HepG2 (cell line): ENCODE data around the gene AK4. TPM values are rescaled to one million over a fixed set of nuclear protein-coding genes. Genes with fewer than 3 reads are reported as not detected.

Source experiments
- CEBPG ChIP-seq: IDR thresholded peaks from 2 replicates; pipeline ENCODE4 v1.6.1; 2016
- CREB1 ChIP-seq, 2 experiments: fragments of 450-650 bp in 1 of 2; IDR thresholded peaks; 2 replicates each; pipeline ENCODE4 v1.6.1; 2016 to 2017; ENCODE audit warnings: control low read depth in 1 of 2, mild to moderate bottlenecking in 1 of 2, missing compliant biosample characterization in 1 of 2, missing genetic modification characterization in 1 of 2
- DNMT3B ChIP-seq: conservative IDR thresholded peaks from 2 replicates; pipeline ENCODE4 v1.6.1; 2016; ENCODE audit warnings: missing biosample characterization, control low read depth
- EEA1 ChIP-seq: sonication (generic); formaldehyde crosslinking; IDR thresholded peaks from 2 replicates; pipeline ENCODE4 v1.5.1; 2020; ENCODE audit warnings: mild to moderate bottlenecking, missing genetic modification reagents, borderline replicate concordance
- ETV5 ChIP-seq: IDR thresholded peaks from 2 replicates; pipeline ENCODE4 v1.6.1; 2018; ENCODE audit warnings: missing biosample characterization, missing genetic modification reagents, inconsistent platforms, borderline replicate concordance
- FLYWCH1 ChIP-seq: sonication (generic); formaldehyde crosslinking; IDR thresholded peaks from 2 replicates; pipeline ENCODE4 v1.8.1; 2023; ENCODE audit warnings: mild to moderate bottlenecking, missing genetic modification reagents
- FOXP1 ChIP-seq, 2 experiments: fragments of 450-650 bp in 1 of 2; IDR thresholded peaks; 2 replicates each; pipeline ENCODE4 v1.6.1; 2017 to 2018; ENCODE audit warnings: antibody characterized with exemption in 1 of 2
- IKZF5 ChIP-seq: IDR thresholded peaks from 2 replicates; pipeline ENCODE4 v1.6.1; 2018; ENCODE audit warnings: missing genetic modification reagents, mild to moderate bottlenecking, missing compliant biosample characterization
- ISX ChIP-seq: sonication (generic); formaldehyde crosslinking; conservative IDR thresholded peaks from 2 replicates; pipeline ENCODE4 v1.5.0; 2020; ENCODE audit warnings: missing genetic modification reagents
- MAX ChIP-seq: IDR thresholded peaks from 2 replicates; pipeline ENCODE4 v1.6.1; 2012; ENCODE audit warnings: inconsistent platforms
- MBNL3 ChIP-seq: fragments of 250-450 bp; sonication (Bioruptor Pico); conservative IDR thresholded peaks from 2 replicates; pipeline ENCODE4 v1.8.0; 2022; ENCODE audit warnings: mild to moderate bottlenecking, inconsistent platforms
- NCOA2 ChIP-seq: sonication (generic); formaldehyde crosslinking; IDR thresholded peaks from 2 replicates; pipeline ENCODE4 v1.8.0; 2022; ENCODE audit warnings: inconsistent platforms
- PAXIP1 ChIP-seq: sonication (generic); formaldehyde crosslinking; conservative IDR thresholded peaks from 2 replicates; pipeline ENCODE4 v1.4.0; 2020; ENCODE audit warnings: mild to moderate bottlenecking, missing genetic modification reagents, moderate library complexity
- POLR2AphosphoS2 ChIP-seq: IDR thresholded peaks from 2 replicates; pipeline ENCODE4 v1.6.1; 2011; ENCODE audit warnings: low read depth, low read length, improper control_type of control experiment
- RBM22 ChIP-seq: fragments of 200-400 bp; formaldehyde crosslinking; optimal IDR thresholded peaks from 2 replicates; pipeline ENCODE3; 2017; ENCODE audit warnings: mild to moderate bottlenecking, low read length, moderate library complexity
- RCOR2 ChIP-seq: IDR thresholded peaks from 2 replicates; pipeline ENCODE4 v1.6.1; 2016; ENCODE audit warnings: missing biosample characterization, missing genetic modification reagents
- RNF219 ChIP-seq: sonication (generic); formaldehyde crosslinking; IDR thresholded peaks from 2 replicates; pipeline ENCODE4 v1.5.0; 2020; ENCODE audit warnings: mild to moderate bottlenecking, missing genetic modification reagents
- SOX5 ChIP-seq: IDR thresholded peaks from 2 replicates; pipeline ENCODE4 v1.6.1; 2016; ENCODE audit warnings: borderline replicate concordance
- SOX6 ChIP-seq, 2 experiments: fragments of 450-650 bp in 1 of 2; sonication (generic) in 1 of 2; formaldehyde crosslinking in 1 of 2; IDR thresholded peaks; 2 replicates each; pipeline versions ENCODE4 v1.4.0 to v1.6.1; 2017 to 2020; ENCODE audit warnings: antibody characterized with exemption in 1 of 2, mild to moderate bottlenecking in 1 of 2, missing genetic modification reagents in 1 of 2
- TEAD3 ChIP-seq: optimal IDR thresholded peaks from 2 replicates; pipeline ENCODE3; 2016; ENCODE audit warnings: borderline replicate concordance
- ZC3H4 ChIP-seq: sonication (generic); formaldehyde crosslinking; IDR thresholded peaks from 2 replicates; pipeline ENCODE4 v1.4.0; 2020; ENCODE audit warnings: missing genetic modification reagents, borderline replicate concordance
- ZNF337 ChIP-seq: sonication (generic); formaldehyde crosslinking; IDR thresholded peaks from 2 replicates; pipeline ENCODE4 v1.5.1; 2020; ENCODE audit warnings: missing genetic modification reagents, low read depth, mild to moderate bottlenecking, borderline replicate concordance
- ZNF562 ChIP-seq: sonication (generic); formaldehyde crosslinking; IDR thresholded peaks from 2 replicates; pipeline ENCODE4 v1.8.0; 2022; ENCODE audit warnings: missing genetic modification reagents, borderline replicate concordance
- ZNF883 ChIP-seq: sonication (generic); formaldehyde crosslinking; IDR thresholded peaks from 2 replicates; pipeline ENCODE4 v1.5.1; 2020; ENCODE audit warnings: mild to moderate bottlenecking, missing genetic modification reagents; ENCODE audit errors: not compliant biosample characterization
- polyA plus RNA-seq, 8 experiments: library from polyadenylated mRNA; depleted of rRNA in 3 of 8; stranded (reverse) in 7 of 8; unstranded in 1 of 8; fragments of >200 nt; fragmentation: Illumina TruSeq in 4 of 8; extraction: Trizol in 4 of 8; gene quantifications; 2 replicates each; pipeline versions ENCODE4 v1.2.1 to v1.2.3, GENCODE V29; 2011 to 2016; ENCODE audit warnings: low read depth in 4 of 8, missing spikeins in 1 of 8, mixed read lengths in 1 of 8; ENCODE audit not compliant: insufficient read depth in 1 of 8
- total RNA-seq, 5 experiments: library from RNA; depleted of rRNA; stranded (reverse); fragments of >200 nt; fragmentation: Illumina TruSeq; extraction: Trizol; gene quantifications; 2 replicates each; pipeline ENCODE4 v1.2.3, GENCODE V29; 2016; ENCODE audit warnings: low read depth in 1 of 5

The AK4 gene
- total and polyA plus RNA-seq, 2 of the 13 experiments (the other 11 are each of a cell fraction or from before 2014, with no cell fraction given), result 110 to 160 TPM

- no peak for TF ChIP-seq ZNF337 (CRISPR knock-in tag)
- TF ChIP-seq ZNF562 (CRISPR knock-in tag), result no peak
- TF ChIP-seq MBNL3 (CRISPR knock-in tag), result no peak
- TF ChIP-seq MAX, result peak; percentile 35; the same call in 1 of the 2 replicates
- no peak for TF ChIP-seq DNMT3B (CRISPR knock-in tag)
- TF ChIP-seq SOX5 (CRISPR knock-in tag), result peak; percentile 75
- no peak for TF ChIP-seq FOXP1 (IDR thresholded peaks at IDR 0.05)
- TF ChIP-seq FOXP1 (CRISPR knock-in tag; IDR thresholded peaks at IDR 0.05), result peak; percentile 17; the same call in 1 of the 2 replicates
- TF ChIP-seq ZNF883 (CRISPR knock-in tag), result no peak
- no peak for TF ChIP-seq ZC3H4
- TF ChIP-seq EEA1 (CRISPR knock-in tag), result no peak
- no peak for TF ChIP-seq FLYWCH1
- peak; percentile 12 for TF ChIP-seq TEAD3 (CRISPR knock-in tag)
- no peak for TF ChIP-seq CREB1 (IDR thresholded peaks at IDR 0.05)
- TF ChIP-seq CREB1 (CRISPR knock-in tag; IDR thresholded peaks at IDR 0.05), result peak; percentile 51; the same call in 1 of the 2 replicates
- peak; percentile 97 for TF ChIP-seq RBM22
- TF ChIP-seq SOX6 (IDR thresholded peaks at IDR 0.05), result no peak
- TF ChIP-seq SOX6 (CRISPR knock-in tag; IDR thresholded peaks at IDR 0.05), result peak; percentile 41; the same call in 1 of the 2 replicates
- no peak for TF ChIP-seq IKZF5
- TF ChIP-seq ISX (CRISPR knock-in tag), result no peak
- peak; percentile 63 for TF ChIP-seq PAXIP1 (CRISPR knock-in tag)
- TF ChIP-seq POLR2AphosphoS2, result peak; percentile 57; the same call in 1 of the 2 replicates
- 0 out of 2 replicates have a peak, but pooled peaks have one; percentile 13 for TF ChIP-seq CEBPG
- no peak for TF ChIP-seq RNF219
- peak; percentile 66 for TF ChIP-seq ETV5 (CRISPR knock-in tag)
- peak; percentile 30; the same call in 1 of the 2 replicates for TF ChIP-seq RCOR2 (CRISPR knock-in tag)
- 0 out of 2 replicates have a peak, but pooled peaks have one; percentile 22 for TF ChIP-seq NCOA2 (CRISPR knock-in tag)
Observed at GRCh38 chr1:65229754-65230339, 81.8 kb downstream of the AK4 start (continued).
